NB4 (cell line): ENCODE data around the gene ZBTB42.

Source experiments
- CTCF ChIP-seq: IDR thresholded peaks from one replicate; pipeline ENCODE4 v1.5.1; 2012; ENCODE audit warnings: low read depth, low read length
- MAX ChIP-seq: IDR thresholded peaks from 2 replicates; pipeline ENCODE4 v1.6.1; 2011; ENCODE audit warnings: low read depth, low read length
- POLR2A ChIP-seq: IDR thresholded peaks from 2 replicates; pipeline ENCODE4 v1.6.1; 2011; ENCODE audit warnings: mild to moderate bottlenecking; ENCODE audit not compliant: insufficient read length; ENCODE audit errors: extremely low read depth

GRCh38 chr14:104845033-104845666 is 44.2 kb downstream of the ZBTB42 start:
- TF ChIP-seq CTCF, result no peak
- no peak for TF ChIP-seq POLR2A
- no peak for TF ChIP-seq MAX
